ENCODE data around the gene CLASRP.

CLASRP gene

GRCh38 chr19:45023048-45023447, 15.8 kb upstream of the CLASRP start:
- DNase-seq, result no peak

GRCh38 chr19:45025264-45025663, 13.6 kb upstream of the CLASRP start:
- DNase-seq, result no peak

GRCh38 chr19:45027371-45027770, 11.5 kb upstream of the CLASRP start:
- no peak for DNase-seq

GRCh38 chr19:45030825-45031224, 8.0 kb upstream of the CLASRP start:
- DNase-seq, result no peak

- no peak for DNase-seq
Observed at GRCh38 chr19:45032421-45032820, 6.4 kb upstream of the CLASRP start.

- no peak for DNase-seq
Observed at GRCh38 chr19:45035755-45036154, 3.1 kb upstream of the CLASRP start.

GRCh38 chr19:45037393-45038169, 1.3 kb upstream of the CLASRP start:
- no peak for DNase-seq

GRCh38 chr19:45040059-45040771, 1.4 kb downstream of the CLASRP start:
- no peak for DNase-seq

GRCh38 chr19:45041125-45041524, 2.3 kb downstream of the CLASRP start:
- no peak for DNase-seq

- no peak for DNase-seq
Observed at GRCh38 chr19:45045671-45046353, 7.0 kb downstream of the CLASRP start.

GRCh38 chr19:45046355-45046754, 7.5 kb downstream of the CLASRP start:
- DNase-seq, result no peak

- no peak for DNase-seq
Observed at GRCh38 chr19:45047188-45047797, 8.4 kb downstream of the CLASRP start.

GRCh38 chr19:45049073-45049736, 10.4 kb downstream of the CLASRP start:
- DNase-seq, result no peak

GRCh38 chr19:45050036-45050435, 11.2 kb downstream of the CLASRP start:
- DNase-seq, result no peak

- DNase-seq, result no peak
Observed at GRCh38 chr19:45051929-45052579, 13.2 kb downstream of the CLASRP start.

- DNase-seq, result no peak
Observed at GRCh38 chr19:45056831-45057230, 18.0 kb downstream of the CLASRP start.

GRCh38 chr19:45057444-45057843, 18.6 kb downstream of the CLASRP start:
- no peak for DNase-seq

GRCh38 chr19:45058622-45059159, 19.8 kb downstream of the CLASRP start:
- no peak for DNase-seq

GRCh38 chr19:45059258-45059965, 20.6 kb downstream of the CLASRP start:
- no peak for DNase-seq

- no peak for DNase-seq
Observed at GRCh38 chr19:45061965-45062364, 23.1 kb downstream of the CLASRP start.

All from NCI-H1436 treated with DMSO at 0.1 percent for 48 hours (cell line).